Omental fat pad (tissue), 4 donors: ENCODE data around the gene CLEC4C. TPM values are rescaled to one million over a fixed set of nuclear protein-coding genes. Genes with fewer than 3 reads are reported as not detected.
"Not testable (repeated sequence)": the region's sequence is repeated elsewhere in the genome, so short reads cannot be mapped to it uniquely, and the experiment has no call there.

ENCODE experiments used
- ATAC-seq: fragments of 150-250 bp; one replicate; pipeline ENCODE4 v1.9.1; 2016; ENCODE audit warnings: mild to moderate bottlenecking, moderate library complexity; ENCODE audit not compliant: low FRiP score
- DNase-seq: peaks from one replicate; pipeline ENCODE4 v3.0.0-alpha.2; 2019; ENCODE audit warnings: low spot score
- CTCF ChIP-seq, 3 donors: fragments of 450-650 bp; IDR thresholded peaks; one replicate each; pipeline ENCODE4 v1.5.1; 2016 to 2017; ENCODE audit warnings: antibody characterized with exemption in 3 of 3, mild to moderate bottlenecking in 3 of 3, moderate library complexity in 2 of 3
- total RNA-seq, 4 donors: library from RNA; depleted of rRNA; stranded (reverse); fragments of >200 nt; gene quantifications; one replicate each; pipeline ENCODE4 v1.1.0, GENCODE V29; 2016

Gene CLEC4C
- total RNA-seq, 4 donors from 2014 or later = not detected

- TF ChIP-seq CTCF (IDR thresholded peaks at IDR 0.05) = no peak
- DNase-seq (no peak), ATAC-seq (no peak)
Observed at GRCh38 chr12:7749442-7749841, 2.3 kb upstream of the CLEC4C start.

DNA sequence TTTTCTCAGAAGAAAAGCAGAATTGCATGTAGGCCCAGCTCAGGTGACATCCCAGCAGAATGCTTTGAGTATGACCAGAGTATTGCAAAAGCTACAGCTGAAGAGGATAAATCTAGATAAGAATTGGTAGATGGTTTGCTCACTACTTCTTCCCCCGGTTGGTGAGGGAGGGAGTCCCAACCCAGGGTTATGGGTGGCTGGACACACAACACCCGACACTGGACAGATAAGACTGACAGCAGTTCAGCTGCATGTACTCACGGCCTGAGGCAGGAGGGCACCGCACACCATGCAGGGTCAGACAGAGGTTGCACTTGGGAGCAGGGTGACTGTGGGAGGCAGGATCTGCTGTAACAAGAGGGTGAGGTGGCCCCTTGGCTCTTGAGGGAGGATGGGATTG, 1.7 kb upstream of the CLEC4C start:
- DNase-seq (no peak), ATAC-seq (no peak)
- no peak for TF ChIP-seq CTCF (IDR thresholded peaks at IDR 0.05)

DNA sequence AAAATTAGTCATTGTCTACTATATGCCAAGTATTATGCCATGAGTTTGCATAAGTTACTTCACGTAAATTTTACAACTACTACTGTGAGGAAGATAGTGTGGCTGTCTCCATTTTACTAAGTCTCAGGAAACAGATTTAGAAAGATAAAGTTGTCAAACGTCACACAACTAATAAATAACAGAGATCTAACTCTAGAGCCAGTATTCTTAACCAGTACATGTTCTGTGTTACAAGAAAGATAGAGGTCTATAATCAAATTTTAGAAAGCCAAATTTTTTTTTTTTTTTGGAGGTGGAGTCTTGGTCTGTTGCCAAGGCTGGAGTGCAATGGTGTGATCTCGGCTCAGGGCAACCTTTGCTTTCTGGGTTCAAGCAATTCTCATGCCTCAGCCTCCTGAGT, 14.2 kb downstream of the CLEC4C start:
- TF ChIP-seq CTCF (IDR thresholded peaks at IDR 0.05) = no peak
- no peak for DNase-seq
- no peak for ATAC-seq

- no peak for TF ChIP-seq CTCF (IDR thresholded peaks at IDR 0.05)
- no peak for ATAC-seq
Observed at GRCh38 chr12:7731486-7731885, 15.7 kb downstream of the CLEC4C start.

DNA sequence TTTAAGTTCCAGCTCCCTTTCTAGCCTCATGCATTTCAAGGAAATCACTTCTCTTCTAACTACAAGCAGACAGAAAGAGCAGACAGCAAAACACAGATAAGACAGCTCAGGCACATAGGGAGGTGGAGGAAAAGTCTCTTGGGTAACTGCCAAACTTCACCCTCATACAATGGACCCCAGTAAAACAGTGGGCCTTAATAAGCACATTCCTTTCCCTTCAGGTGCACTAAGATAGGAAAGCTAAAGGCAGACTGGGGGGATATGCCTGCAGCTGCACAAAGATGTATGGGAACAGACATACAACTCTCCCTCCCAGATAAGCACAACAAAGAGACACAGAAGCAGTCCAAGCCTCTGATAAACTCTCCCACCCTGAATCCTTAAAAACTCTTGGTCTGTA, 16.2 kb downstream of the CLEC4C start:
- not testable (repeated sequence) for DNase-seq, ATAC-seq

More at GRCh38 chr12:7731486-7731885, 15.7 kb downstream of the CLEC4C start:
- DNase-seq = no peak

DNA sequence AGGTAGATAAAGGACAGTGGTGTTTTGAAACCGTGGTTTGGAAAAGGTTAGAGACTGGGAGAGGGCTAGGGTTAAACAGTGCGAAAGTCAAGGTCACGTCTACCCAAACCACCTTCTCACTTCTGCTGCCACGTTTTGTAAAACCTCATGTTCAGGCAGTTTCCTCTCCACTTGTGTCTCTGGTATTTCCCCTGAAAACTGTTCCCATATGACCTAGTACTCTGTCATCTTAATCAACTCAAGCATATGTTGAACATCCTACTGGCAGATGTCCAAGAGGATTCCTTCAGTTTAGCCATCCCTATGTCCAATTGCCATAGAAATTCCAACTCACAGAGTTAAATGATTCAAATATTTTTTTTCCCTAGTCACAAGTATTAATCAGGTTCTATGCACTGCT, 17.4 kb downstream of the CLEC4C start:
- ATAC-seq (no peak), DNase-seq (no peak)
- TF ChIP-seq CTCF (IDR thresholded peaks at IDR 0.05) = no peak

DNA sequence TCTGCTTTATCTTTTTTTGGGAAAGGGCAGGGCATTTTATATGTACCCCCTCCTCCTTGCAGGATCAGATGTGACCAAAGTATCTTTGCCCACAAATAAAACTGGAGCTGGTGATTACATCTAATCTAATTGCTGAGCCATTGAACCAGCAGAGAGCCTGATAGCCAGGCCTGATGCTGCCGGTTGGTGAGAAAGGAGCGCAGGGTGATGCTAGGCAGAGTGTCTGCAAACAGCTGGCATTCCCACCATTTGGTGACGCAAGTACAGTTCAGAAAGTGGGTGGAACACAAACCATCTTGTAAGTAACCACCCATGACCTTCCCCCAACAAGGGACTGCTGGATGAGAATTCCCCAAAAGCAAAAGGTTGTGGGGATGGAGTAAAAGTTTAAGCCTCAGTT, 23.2 kb downstream of the CLEC4C start:
- no peak for TF ChIP-seq CTCF (IDR thresholded peaks at IDR 0.05)
- DNase-seq (no peak), ATAC-seq (no peak)
